DOHH2 (cell line): ENCODE data around the gene AP1M2.

ENCODE experiments used
- H3F3A ChIP-seq: fragments of 200-600 bp; sonication (generic), shearing (Covaris generic); 2 replicates; pipeline ENCODE4 v1.6.0; 2016; ENCODE audit warnings: antibody characterized with exemption, mild to moderate bottlenecking; ENCODE audit not compliant: control insufficient read depth, insufficient read depth
- H3K27ac ChIP-seq: fragments of 200-600 bp; sonication (generic); 2 replicates; pipeline ENCODE4 v1.5.1; 2014; ENCODE audit warnings: low read depth, mild to moderate bottlenecking, low read length, moderate library complexity
- H3K27me3 ChIP-seq: fragments of 200-600 bp; sonication (generic); 2 replicates; pipeline ENCODE4 v1.6.1; 2014; ENCODE audit warnings: mild to moderate bottlenecking, low read length, mixed read lengths; ENCODE audit not compliant: control insufficient read depth
- H3K36me3 ChIP-seq: fragments of 200-600 bp; sonication (generic); 2 replicates; pipeline ENCODE4 v1.6.1; 2014; ENCODE audit warnings: mild to moderate bottlenecking, low read length, moderate library complexity, mixed read lengths; ENCODE audit not compliant: control insufficient read depth
- H3K4me1 ChIP-seq: fragments of 200-600 bp; sonication (generic); 2 replicates; pipeline ENCODE4 v1.6.1; 2014; ENCODE audit warnings: mild to moderate bottlenecking, low read length, mixed read lengths; ENCODE audit not compliant: control insufficient read depth
- H3K4me2 ChIP-seq: fragments of 200-600 bp; sonication (generic); 2 replicates; pipeline ENCODE4 v1.6.0; 2014; ENCODE audit warnings: mild to moderate bottlenecking, low read length, moderate library complexity
- H3K4me3 ChIP-seq: fragments of 200-600 bp; sonication (generic); 2 replicates; pipeline ENCODE4 v1.5.1; 2014; ENCODE audit warnings: mild to moderate bottlenecking, low read length, mixed read lengths
- H3K79me2 ChIP-seq: fragments of 200-600 bp; sonication (generic); 2 replicates; pipeline ENCODE4 v1.6.1; 2014; ENCODE audit warnings: mild to moderate bottlenecking, low read length, mixed read lengths; ENCODE audit not compliant: control insufficient read depth
- H3K9me2 ChIP-seq: fragments of 200-600 bp; sonication (generic); replicated peaks from 2 replicates; pipeline ENCODE4 v1.6.1; 2014; ENCODE audit warnings: mild to moderate bottlenecking, low read length, mixed read lengths; ENCODE audit not compliant: control insufficient read depth
- H3K9me3 ChIP-seq: fragments of 200-600 bp; sonication (generic); 2 replicates; pipeline ENCODE4 v1.6.1; 2014; ENCODE audit warnings: antibody characterized with exemption, low read length, mixed read lengths; ENCODE audit not compliant: control insufficient read depth, insufficient read depth
- H4K20me1 ChIP-seq: fragments of 200-600 bp; sonication (generic); 2 replicates; pipeline ENCODE4 v1.6.0; 2014; ENCODE audit warnings: low read depth, mild to moderate bottlenecking, antibody characterized with exemption, low read length, moderate library complexity; ENCODE audit not compliant: control insufficient read depth, insufficient read depth
- EZH2phosphoT487 ChIP-seq: fragments of 200-600 bp; sonication (generic); IDR thresholded peaks from 2 replicates; pipeline ENCODE4 v1.6.1; 2017; ENCODE audit warnings: borderline replicate concordance, mild to moderate bottlenecking, antibody characterized with exemption, low read length, moderate library complexity, mixed read lengths
- TF ChIP-seq, protein P1 (sequence below): fragments of 200-600 bp; sonication (generic); IDR thresholded peaks from one replicate; pipeline ENCODE4 v1.5.1; 2014; ENCODE audit warnings: antibody characterized with exemption, mild to moderate bottlenecking, low read depth, low read length; ENCODE audit not compliant: poor library complexity, severe bottlenecking

The AP1M2 gene

DNA sequence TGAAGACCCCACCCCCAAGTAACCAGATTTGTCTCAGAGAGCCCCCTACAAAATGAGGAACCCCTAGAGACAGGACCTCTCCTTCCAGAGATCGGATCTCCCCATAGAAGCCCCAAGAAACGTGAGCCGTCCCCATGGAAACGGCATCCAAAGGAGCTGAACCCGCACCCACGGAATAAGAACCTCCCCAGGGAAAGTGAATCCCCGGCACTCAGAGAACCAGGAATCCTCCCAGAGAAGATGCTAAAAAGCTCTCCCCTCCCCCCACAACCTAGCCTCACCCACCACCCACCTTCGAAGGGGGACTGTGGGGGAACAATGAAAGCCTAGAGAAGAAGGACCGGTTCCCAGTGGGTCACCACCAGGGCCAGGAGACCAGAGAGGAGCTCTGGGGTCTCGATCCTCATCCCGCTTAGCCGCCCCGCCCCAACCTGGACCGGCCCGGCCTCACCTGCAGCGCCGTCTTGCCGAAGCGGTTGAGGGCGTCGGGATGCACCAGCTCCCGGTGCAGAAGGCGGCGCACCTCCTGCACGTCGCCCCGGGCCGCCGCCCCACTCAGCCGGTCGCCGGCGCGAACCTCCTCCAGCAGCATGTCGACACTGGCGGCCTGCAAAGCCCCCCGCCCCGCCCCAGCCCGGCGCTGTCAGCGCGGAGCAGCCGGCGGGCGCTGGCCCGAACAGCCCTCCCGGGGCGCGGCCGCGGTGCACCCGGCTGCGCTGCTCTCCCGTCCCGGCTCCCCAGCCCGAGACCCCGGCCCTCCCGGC lies 18.9 kb downstream of the AP1M2 start:
- Histone ChIP-seq H4K20me1 (no peaks in the 10 kb centered on the region), H3K4me1 (peaks cover 42% of the 10 kb centered on the region), H3K36me3 (peaks cover 16% of the 10 kb centered on the region), H3K27me3 (no peaks in the 10 kb centered on the region), H3K79me2 (peaks cover 36% of the 10 kb centered on the region), H3K9me2 (no peaks in the 10 kb centered on the region), H3F3A (peaks cover 21% of the 10 kb centered on the region), H3K4me2 (peak overlapping the region; percentile 92), H3K27ac (peak overlapping the region; percentile 92), H3K9me3 (no peaks in the 10 kb centered on the region), H3K4me3 (peak overlapping the region; percentile 87)
- no peak for TF ChIP-seq EZH2phosphoT487
- TF ChIP-seq, protein P1, sequence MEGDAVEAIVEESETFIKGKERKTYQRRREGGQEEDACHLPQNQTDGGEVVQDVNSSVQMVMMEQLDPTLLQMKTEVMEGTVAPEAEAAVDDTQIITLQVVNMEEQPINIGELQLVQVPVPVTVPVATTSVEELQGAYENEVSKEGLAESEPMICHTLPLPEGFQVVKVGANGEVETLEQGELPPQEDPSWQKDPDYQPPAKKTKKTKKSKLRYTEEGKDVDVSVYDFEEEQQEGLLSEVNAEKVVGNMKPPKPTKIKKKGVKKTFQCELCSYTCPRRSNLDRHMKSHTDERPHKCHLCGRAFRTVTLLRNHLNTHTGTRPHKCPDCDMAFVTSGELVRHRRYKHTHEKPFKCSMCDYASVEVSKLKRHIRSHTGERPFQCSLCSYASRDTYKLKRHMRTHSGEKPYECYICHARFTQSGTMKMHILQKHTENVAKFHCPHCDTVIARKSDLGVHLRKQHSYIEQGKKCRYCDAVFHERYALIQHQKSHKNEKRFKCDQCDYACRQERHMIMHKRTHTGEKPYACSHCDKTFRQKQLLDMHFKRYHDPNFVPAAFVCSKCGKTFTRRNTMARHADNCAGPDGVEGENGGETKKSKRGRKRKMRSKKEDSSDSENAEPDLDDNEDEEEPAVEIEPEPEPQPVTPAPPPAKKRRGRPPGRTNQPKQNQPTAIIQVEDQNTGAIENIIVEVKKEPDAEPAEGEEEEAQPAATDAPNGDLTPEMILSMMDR = no peak

DNA sequence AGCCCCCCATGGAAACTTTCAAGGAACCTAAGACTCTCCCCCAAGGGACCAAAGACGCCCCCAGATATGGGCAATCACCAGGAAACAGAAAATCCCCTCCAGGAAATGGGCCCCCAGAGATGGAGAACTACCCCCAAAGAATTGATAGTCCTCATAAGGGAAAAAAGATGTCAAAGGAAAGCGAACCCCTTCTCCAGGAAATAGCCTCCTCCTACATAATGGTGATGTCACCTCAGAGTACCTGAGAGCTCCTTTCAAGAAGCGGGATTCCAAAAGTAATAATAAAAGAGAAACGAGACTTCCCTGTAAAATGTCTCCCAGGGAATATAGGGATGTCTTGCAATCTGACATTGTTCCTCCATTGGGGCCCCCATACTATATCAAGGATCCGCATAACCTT lies 19.5 kb downstream of the AP1M2 start:
- peak overlapping the region; percentile 87 for H3K4me3 ChIP-seq
- no peaks in the 10 kb centered on the region for H3K27me3 ChIP-seq
- H3K9me3 ChIP-seq = no peaks in the 10 kb centered on the region
- H3K36me3 ChIP-seq = peaks cover 17% of the 10 kb centered on the region
- H3K4me2 ChIP-seq = peak overlapping the region; percentile 92
- H3K79me2 ChIP-seq = peaks cover 36% of the 10 kb centered on the region
- peak overlapping the region; percentile 92 for H3K27ac ChIP-seq
- H3F3A ChIP-seq = peaks cover 21% of the 10 kb centered on the region
- no peaks in the 10 kb centered on the region for H4K20me1 ChIP-seq
- peaks cover 42% of the 10 kb centered on the region for H3K4me1 ChIP-seq
- TF ChIP-seq, protein P1 = no peak
- no peak for TF ChIP-seq EZH2phosphoT487
- no peaks in the 10 kb centered on the region for H3K9me2 ChIP-seq

DNA sequence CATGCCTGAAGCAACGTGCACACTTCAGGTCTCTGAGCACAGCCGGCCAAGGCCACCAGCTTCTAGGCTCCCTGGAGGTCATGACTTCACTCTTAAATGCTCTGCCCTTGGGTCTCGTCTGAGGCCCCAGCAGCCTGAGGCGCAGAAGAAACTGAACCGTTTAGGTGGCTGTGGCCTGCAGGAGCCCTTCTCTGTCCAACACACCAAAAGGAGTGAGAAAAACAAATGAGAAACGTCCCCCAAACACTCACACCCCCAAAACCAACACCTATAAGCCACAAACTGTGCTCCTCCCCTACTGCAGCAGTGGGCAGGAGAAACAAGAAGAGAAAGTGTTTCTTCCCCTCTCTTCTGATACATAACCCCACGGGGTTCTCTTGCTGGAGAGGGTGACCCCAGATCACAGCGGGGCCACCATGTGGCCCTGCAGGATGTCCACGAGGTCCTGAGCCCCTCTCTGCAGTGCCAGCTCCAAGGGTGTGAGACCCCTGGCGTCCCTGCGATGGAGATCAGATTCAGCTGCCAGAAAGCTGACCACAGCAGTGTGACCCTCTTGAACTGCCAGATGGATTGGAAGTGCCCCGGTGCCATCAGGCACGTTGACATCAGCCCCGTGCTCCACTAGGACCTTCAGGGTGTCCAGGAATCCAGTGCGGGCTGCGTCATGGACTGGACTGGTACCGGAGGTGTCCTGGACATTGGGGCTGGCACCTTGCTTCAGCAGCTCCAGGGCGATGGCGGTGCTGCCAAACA lies 20.3 kb downstream of the AP1M2 start:
- H3K27me3 ChIP-seq = no peaks in the 10 kb centered on the region
- H3F3A ChIP-seq = peaks cover 21% of the 10 kb centered on the region
- H3K4me3 ChIP-seq = peak overlapping the region; percentile 87
- H3K79me2 ChIP-seq = peaks cover 36% of the 10 kb centered on the region
- H3K9me3 ChIP-seq = no peaks in the 10 kb centered on the region
- H3K36me3 ChIP-seq = peaks cover 21% of the 10 kb centered on the region
- peak overlapping the region; percentile 92 for H3K27ac ChIP-seq
- no peaks in the 10 kb centered on the region for H3K9me2 ChIP-seq
- peak overlapping the region; percentile 92 for H3K4me2 ChIP-seq
- peaks cover 39% of the 10 kb centered on the region for H3K4me1 ChIP-seq
- TF ChIP-seq EZH2phosphoT487 = no peak
- TF ChIP-seq, protein P1 = no peak
- no peaks in the 10 kb centered on the region for H4K20me1 ChIP-seq
